Stimulated activated CD8-positive, alpha-beta memory T cell treated with anti-CD3 and anti-CD28 coated beads, Interleukin-4, amount 100 ng/mL, for 4 hours (primary cell): ENCODE results near the gene YJEFN3.
A peak's percentile ranks its signal among the peaks of the same experiment; 100 is the strongest.

Source experiments
- DNase-seq, 2 donors: peaks; one replicate each; pipeline ENCODE4 v3.0.0-alpha.2; 2020; ENCODE audit warnings: low read depth in 2 of 2, low spot score in 1 of 2

The YJEFN3 gene

GRCh38 chr19:19495614-19496603 is 32.8 kb upstream of the YJEFN3 start:
- no peak for DNase-seq

DNA sequence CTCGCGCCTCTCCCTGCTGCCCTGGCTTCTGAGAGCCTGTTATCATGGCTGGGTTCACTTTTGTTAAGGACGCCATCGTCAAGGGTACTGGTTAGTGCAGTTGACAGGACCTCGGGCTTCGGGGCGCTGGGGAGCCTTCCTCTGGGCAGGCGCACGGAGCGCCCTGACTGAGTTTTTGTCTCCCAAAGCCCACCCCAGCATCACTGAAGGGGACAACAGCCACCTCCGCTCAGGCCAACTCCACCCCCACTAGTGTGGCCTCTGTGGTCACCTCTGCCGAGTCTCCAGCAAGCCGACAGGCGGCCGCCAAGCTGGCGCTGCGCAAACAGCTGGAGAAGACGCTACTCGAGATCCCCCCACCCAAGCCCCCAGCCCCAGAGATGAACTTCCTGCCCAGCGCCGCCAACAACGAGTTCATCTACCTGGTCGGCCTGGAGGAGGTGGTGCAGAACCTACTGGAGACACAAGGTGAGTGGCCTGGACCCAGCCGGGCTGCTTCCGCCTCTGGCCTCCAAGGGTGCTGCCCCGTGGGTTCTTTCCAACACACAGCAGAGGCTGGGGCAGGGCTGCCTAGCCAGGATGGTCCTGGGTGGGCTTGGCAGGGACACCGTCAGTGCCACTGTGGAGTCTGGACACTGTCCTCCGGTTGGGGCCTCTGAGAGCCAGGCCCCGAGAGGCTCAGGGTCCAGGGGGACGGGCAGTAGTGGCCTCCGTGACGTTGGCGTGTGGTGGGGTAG is 30.3 kb upstream of the YJEFN3 start:
- DNase-seq: no peak

DNA sequence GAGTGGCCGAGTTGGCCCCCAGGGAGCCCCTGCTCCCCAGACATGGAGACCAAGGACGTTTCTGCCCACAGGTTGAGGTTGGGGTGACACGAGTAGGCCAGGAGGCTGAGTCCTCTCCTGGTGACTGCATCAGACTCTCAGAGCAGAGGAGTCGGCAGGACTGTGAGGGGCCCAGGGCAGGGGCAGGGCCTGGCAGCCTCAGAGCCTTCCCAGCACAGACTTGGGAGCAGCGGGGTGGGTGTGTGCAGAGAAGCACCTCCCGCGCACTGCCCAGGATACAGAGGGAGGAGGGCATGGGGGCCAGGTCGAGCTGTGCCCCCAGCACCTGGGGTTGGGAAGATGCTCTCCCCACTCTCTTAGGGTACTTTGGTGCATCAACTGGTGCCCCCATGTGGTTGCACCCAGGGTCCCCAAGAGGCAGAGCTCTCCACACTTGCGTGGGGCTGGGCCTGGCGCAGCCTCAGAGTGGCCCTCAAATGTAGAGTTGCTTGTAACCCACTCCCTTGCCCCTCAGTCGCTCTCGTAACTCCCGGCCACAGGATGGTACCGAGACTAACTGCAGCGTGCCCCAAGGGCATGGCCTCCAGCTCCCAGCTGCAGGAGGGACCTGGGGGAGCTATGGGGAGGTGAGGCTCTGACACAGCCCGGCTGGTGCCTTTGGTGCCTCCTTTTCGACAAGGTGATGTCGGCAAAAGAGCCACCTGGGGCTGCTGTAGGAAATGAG is 29.3 kb upstream of the YJEFN3 start:
- DNase-seq: no peak

DNA sequence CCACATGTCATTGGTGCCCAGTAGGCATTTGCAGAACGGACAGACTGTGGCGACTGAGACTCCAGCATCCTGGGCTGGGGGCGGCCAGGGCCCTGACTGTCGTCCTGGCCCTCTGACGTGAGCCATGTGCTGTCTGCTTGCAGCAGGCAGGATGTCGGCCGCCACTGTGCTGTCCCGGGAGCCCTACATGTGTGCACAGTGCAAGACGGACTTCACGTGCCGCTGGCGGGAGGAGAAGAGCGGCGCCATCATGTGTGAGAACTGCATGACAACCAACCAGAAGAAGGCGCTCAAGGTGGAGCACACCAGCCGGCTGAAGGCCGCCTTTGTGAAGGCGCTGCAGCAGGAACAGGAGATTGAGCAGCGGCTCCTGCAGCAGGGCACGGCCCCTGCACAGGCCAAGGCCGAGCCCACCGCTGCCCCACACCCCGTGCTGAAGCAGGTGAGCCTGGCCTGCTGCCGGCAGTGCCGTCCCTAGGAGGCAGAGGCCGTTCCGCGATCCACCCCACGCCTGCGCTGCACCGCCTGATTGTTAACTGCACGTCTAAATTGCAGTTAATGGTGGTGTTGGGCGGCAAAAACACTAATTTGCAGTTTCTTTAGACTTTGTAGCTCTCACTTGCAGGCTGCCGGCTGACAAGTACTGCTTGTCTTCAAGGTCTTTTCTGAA is 27.6 kb upstream of the YJEFN3 start:
- DNase-seq: no peak

DNA sequence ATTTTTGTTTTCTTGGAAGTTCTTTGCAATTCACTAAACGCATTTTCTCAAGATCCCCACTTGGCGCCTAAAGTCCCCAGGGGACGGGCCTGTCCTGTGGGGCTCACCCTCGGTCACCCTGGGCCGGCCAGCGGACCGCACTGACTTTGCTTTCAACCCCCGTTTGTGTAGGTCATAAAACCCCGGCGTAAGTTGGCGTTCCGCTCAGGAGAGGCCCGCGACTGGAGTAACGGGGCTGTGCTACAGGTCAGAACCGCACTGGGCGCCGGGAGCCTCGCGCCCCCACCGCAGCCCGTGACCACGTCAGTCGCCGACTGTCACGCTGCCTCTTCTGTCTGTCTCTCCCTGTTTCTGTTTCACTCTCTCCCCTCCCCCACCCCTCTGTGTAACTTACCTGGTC is 26.9 kb upstream of the YJEFN3 start:
- DNase-seq: no peak

GRCh38 chr19:19502281-19502680 is 26.4 kb upstream of the YJEFN3 start:
- DNase-seq: no peak

DNA sequence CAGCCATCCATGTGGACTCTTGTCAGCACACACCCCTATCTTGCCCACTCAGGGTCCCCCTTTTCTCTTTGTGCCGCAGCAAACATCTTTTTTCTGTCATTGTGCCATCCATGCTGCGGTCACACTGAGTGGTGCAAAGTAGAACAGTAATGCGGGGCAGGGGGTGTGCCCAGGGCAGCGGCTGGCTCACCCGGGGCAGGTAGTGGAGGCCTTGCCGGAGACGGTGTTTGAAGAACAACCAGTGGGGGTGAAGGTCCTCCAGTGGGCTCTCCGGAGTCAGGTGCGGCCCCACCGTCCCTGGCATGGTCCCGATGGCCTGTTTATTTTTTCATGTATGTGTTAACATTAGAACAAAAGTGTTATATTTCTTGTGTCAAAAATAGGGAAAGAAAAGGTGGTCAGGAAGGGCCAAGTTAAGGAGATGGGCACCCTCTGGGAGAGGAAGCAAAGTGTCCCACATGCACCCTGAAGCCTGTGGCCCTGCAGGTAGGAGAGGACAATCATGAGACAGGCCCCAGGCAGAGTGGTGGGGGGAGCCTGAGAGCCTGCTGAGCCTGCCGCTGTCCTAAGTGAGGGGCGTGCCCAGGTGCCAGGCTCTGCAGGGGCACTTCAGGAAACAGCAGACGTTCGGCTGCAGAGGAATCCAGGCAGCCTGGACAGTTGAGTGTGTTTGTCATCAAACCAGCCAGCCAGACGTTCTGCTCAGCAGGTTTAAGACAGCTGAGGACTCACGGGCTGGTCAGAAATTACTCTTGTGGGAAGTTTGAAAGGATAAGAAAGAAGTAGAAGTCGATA is 25.7 kb upstream of the YJEFN3 start:
- DNase-seq: no peak

DNA sequence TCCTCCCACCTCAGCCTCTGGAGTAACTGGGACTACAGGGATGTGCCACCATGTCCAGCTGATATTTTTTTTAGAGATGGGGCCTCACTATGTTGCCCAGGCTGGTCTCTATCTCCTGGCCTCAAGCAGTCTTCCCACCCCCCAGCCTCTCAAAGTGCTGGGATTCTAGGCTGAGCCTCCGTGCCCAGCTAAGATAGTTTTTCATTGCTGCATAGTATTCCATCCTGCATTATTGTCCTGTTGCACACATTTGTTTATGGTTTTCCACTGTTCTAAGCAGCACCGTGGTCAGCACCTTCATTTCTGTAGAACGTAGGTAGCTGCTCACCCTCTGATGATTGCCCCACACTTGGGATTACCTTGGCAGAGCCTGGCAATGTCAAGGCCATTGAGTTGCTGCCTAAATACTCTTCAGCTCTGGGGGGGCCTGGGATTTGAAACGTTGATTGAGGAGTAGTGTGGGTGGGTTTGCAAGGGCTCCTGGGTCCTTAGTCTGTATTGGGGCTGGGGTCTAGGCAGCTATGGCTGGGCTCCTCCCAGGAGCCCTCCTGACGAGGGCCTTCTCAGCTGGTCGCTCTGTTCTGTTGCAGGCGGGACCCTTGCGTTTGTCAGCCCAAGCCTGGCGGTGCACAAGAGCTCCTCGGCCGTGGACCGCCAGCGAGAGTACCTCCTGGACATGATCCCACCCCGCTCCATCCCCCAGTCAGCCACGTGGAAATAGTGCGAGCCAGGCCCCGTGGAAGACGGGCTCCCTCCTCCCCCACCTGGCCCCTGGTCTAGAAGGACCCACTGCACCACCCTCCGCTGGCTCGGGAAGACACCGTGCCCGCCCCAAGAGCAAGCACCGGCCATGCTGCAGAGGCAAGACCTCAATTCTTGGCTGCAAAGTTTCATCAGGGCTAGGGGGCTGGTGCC is 23.7 kb upstream of the YJEFN3 start:
- no peak for DNase-seq

- no peak for DNase-seq
Observed at GRCh38 chr19:19505669-19506326, 22.9 kb upstream of the YJEFN3 start.

- no peak for DNase-seq
Observed at GRCh38 chr19:19506592-19506991, 22.1 kb upstream of the YJEFN3 start.

GRCh38 chr19:19507354-19507753 is 21.4 kb upstream of the YJEFN3 start:
- no peak for DNase-seq

GRCh38 chr19:19508217-19508616 is 20.5 kb upstream of the YJEFN3 start:
- DNase-seq: no peak

GRCh38 chr19:19510432-19510831 is 18.3 kb upstream of the YJEFN3 start:
- no peak for DNase-seq

DNA sequence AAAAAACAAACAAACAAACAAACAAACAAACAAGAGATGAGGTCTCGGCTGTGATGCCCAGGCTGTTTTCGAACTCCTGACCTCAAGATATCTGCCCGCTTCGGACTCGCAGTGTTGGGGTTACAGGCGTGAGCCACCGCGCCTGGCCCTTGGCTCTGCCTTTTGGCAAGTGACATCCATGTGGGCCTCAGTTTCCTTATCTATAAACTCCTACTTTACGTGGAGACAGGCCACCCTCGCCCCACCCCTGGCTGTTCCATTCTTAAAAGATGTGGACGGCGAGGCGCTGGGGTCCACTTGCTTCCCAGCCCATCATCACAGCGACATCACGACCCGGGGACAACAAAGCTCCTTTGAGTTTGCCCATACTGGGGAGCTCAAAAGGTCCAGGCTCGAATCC is 15.0 kb upstream of the YJEFN3 start:
- DNase-seq: no peak

DNA sequence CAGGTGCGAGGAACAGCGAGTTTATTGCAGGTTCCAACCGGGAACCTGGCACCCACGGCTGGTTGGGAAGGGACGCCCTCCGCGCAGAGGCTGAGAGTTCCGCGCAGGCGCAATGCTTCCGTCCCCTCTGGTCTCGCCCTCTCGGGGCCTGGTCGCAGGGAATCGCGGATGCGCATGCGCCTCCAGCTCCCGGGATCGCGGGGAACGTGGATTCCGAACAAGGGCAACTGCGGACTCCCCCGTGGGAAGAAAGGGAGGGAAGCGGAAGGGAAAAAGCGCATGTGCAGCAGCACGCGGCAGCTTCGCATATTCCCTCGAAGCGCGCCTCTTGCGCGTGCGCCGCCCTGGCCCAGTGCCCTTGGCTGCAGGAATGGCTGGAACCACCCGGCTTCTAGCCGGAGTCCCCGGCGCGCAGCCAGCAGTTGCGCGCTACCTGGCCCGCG is 14.5 kb upstream of the YJEFN3 start:
- no peak for DNase-seq

DNA sequence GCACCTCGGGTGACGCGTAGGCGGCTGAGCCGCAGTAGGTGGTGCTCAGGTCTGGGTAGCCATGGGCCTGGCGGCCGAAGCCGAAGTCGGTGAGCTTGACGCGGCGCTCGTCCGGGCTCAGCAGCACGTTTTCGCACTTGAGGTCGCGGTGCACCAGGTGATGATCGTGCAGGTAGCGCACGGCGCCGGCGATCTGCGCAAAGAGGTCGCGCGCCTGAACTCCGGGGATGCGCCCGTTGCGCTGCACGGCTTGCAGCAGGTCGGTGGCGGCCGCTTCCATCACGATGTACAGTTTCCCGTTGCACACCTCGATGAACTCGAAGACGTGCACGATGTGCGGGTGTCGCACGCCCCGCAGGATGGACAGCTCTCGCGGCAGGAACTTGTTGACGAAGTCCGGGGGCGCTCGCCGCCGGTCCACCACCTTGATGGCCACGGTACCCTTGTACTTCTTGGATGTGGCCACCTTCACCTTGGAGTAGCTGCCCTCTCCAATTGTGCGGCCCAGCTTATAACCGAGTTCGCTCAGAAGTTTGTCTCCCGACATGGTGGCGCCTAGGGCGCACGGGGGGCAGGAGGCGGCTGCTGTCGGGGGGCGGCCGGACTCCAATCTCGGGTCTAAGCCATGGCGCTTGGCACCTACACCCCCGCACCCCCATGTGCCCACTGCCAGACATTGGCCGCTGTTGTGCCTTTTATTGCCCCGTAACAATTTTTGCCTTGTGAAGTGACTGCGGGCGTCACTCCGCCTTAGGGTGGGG is 13.7 kb upstream of the YJEFN3 start, which contains the start of gene TSSK6:
Gene TSSK6, minus strand, starts transcription at position 668 of the 761 bp plus-strand sequence. Its CDS starts 121 bp downstream, at position 547.
- no peak for DNase-seq

DNA sequence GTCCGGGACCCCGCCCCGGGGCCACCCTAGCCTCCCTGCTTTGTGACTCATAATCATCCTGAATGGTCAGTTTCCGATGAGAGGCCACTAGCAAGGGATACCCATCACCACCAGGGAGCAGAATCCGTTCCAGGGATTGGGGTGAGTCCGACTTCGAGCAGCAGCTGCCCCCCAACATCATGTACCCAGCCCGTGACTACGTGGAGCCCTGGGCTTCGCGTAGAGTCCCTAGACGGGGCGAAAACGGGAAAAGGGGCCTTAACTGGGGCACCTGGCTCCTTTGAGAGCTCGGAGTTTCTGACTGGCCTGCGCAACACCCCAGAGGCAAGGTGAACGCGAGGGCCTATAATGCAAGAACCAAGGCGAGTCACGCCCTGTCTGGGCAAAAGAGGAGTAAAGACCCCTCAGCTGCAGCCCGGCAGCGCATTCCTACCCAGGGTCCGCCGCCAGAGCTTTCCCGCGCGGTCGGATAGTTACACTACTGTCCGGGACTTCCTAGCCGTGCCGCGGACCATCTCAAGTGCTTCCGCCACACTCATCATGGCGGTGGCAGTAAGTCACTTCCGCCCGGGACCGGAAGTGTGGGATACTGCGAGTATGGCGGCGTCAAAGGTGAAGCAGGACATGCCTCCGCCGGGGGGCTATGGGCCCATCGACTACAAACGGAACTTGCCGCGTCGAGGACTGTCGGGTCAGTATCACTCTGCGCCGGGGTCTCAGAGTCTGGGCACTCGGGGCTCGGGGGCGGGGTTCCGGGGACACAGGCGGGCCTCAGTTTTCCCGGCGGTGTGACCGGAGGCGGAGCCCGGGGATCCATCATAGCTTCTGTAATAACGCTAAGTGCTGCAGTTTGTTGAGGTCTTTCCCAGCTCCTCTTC is 12.8 kb upstream of the YJEFN3 start, which contains the start of gene NDUFA13:
Gene NDUFA13, plus strand, starts transcription at position 584 of the 878 bp plus-strand sequence. Its CDS starts 14 bp downstream, at position 598.
- peak; percentile 83 to 97 for DNase-seq
